Smooth muscle cell (in vitro differentiated cells): ENCODE data around the gene CSNK1A1. TPM values are rescaled to one million over a fixed set of nuclear protein-coding genes. Genes with fewer than 3 reads are reported as not detected.

ENCODE experiments used
- DNase-seq: peaks from one replicate; lab custom pipeline; 2025; ENCODE audit not compliant: unreplicated experiment; lab: John Stamatoyannopoulos, UW
- H2AFZ ChIP-seq: fragments of 200-600 bp; sonication (generic); 2 replicates; pipeline ENCODE4 v1.6.0; 2016; ENCODE audit warnings: antibody characterized with exemption, low read depth, mild to moderate bottlenecking
- H3F3A ChIP-seq: fragments of 200-600 bp; sonication (generic); 2 replicates; pipeline ENCODE4 v1.6.0; 2017; ENCODE audit warnings: antibody characterized with exemption, low read depth
- H3K27ac ChIP-seq: fragments of 200-600 bp; sonication (generic); 2 replicates; pipeline ENCODE4 v1.5.1; 2016; ENCODE audit warnings: low read depth, mild to moderate bottlenecking
- H3K27me3 ChIP-seq: fragments of 200-600 bp; sonication (generic); 2 replicates; pipeline ENCODE4 v1.6.1; 2016; ENCODE audit warnings: low read depth, mild to moderate bottlenecking
- H3K36me3 ChIP-seq: fragments of 200-600 bp; sonication (generic); 2 replicates; pipeline ENCODE4 v1.5.1; 2016; ENCODE audit warnings: low read depth
- H3K4me1 ChIP-seq: fragments of 200-600 bp; sonication (generic); 2 replicates; pipeline ENCODE4 v1.5.1; 2016; ENCODE audit warnings: low read depth
- H3K4me2 ChIP-seq: fragments of 200-600 bp; sonication (generic); 2 replicates; pipeline ENCODE4 v1.6.0; 2016; ENCODE audit warnings: mild to moderate bottlenecking
- H3K4me3 ChIP-seq: fragments of 200-600 bp; sonication (generic); 2 replicates; pipeline ENCODE4 v1.5.1; 2016; ENCODE audit warnings: mild to moderate bottlenecking
- H3K79me2 ChIP-seq: fragments of 200-600 bp; sonication (generic); 2 replicates; pipeline ENCODE4 v1.6.0; 2016; ENCODE audit warnings: low read depth, mild to moderate bottlenecking
- H3K9ac ChIP-seq: fragments of 200-600 bp; sonication (generic); 2 replicates; pipeline ENCODE4 v1.6.0; 2016; ENCODE audit warnings: low read depth
- H3K9me3 ChIP-seq: fragments of 200-600 bp; sonication (generic); replicated peaks from 2 replicates; pipeline ENCODE4 v1.5.1; 2016; ENCODE audit warnings: low read depth
- H4K20me1 ChIP-seq: fragments of 200-600 bp; sonication (generic); 2 replicates; pipeline ENCODE4 v1.6.0; 2016; ENCODE audit warnings: low read depth
- CTCF ChIP-seq: fragments of 200-600 bp; sonication (generic); IDR thresholded peaks from 2 replicates; pipeline ENCODE4 v1.5.1; 2017; ENCODE audit warnings: borderline replicate concordance, mild to moderate bottlenecking, antibody characterized with exemption; ENCODE audit not compliant: insufficient read depth, poor library complexity, severe bottlenecking
- whole genome bisulfite sequencing: methylation state at CpG from one replicate; pipeline ENCODE4 v1.1.7; 2016; ENCODE audit warnings: low lambda C conversion rate; 5-methylcytosine and 5-hydroxymethylcytosine counted together
- polyA plus RNA-seq: library from polyadenylated mRNA; unstranded; fragments of >200 nt; fragmentation: Nextera tagmentation; extraction: Ambion mirVana; gene quantifications from 2 replicates; pipeline ENCODE4 v1.2.1, GENCODE V29; 2016
- total RNA-seq: library from RNA; depleted of rRNA; stranded (reverse); fragments of >200 nt; gene quantifications from 2 replicates; pipeline ENCODE4 v1.2.3, GENCODE V29; 2014

The CSNK1A1 gene
- total and polyA plus RNA-seq, 2 experiments from 2014 or later: 129 to 294 TPM

- TF ChIP-seq CTCF: no peak
- H3K9me3 ChIP-seq: no peaks in the 10 kb centered on the region
- H2AFZ ChIP-seq: no peak overlapping the region
- no peak overlapping the region for H3K9ac ChIP-seq
- no peaks in the 10 kb centered on the region for H3K27me3 ChIP-seq
- peaks cover 41% of the 10 kb centered on the region for H3F3A ChIP-seq
- WGBS: 86% methylated on average over 6 of the region's 6 CpGs
- DNase-seq: no peak
- H3K36me3 ChIP-seq: peaks cover 5% of the 10 kb centered on the region
- H3K4me1 ChIP-seq: peaks cover 7% of the 10 kb centered on the region
- peak overlapping the region; percentile 100 for H3K27ac ChIP-seq
- H3K4me2 ChIP-seq: no peak overlapping the region
- H3K4me3 ChIP-seq: no peak overlapping the region
- peaks cover 4% of the 10 kb centered on the region for H3K79me2 ChIP-seq
- H4K20me1 ChIP-seq: no peaks in the 10 kb centered on the region
These were observed 60.4 kb downstream of the CSNK1A1 start for GRCh38 chr5:149490599-149491485.

GRCh38 chr5:149489605-149490037, 61.6 kb downstream of the CSNK1A1 start:
- 44% methylated on average over 7 of the region's 7 CpGs for WGBS
- H2AFZ ChIP-seq: no peak overlapping the region
- TF ChIP-seq CTCF: no peak
- H3K27ac ChIP-seq: peak overlapping the region; percentile 100
- H3K4me3 ChIP-seq: no peak overlapping the region
- no peaks in the 10 kb centered on the region for H4K20me1 ChIP-seq
- H3K9me3 ChIP-seq: no peaks in the 10 kb centered on the region
- peaks cover under 1% of the 10 kb centered on the region for H3K36me3 ChIP-seq
- peak overlapping the region; percentile 17 for H3K4me2 ChIP-seq
- peak overlapping the region; percentile 3 for H3K9ac ChIP-seq
- H3K27me3 ChIP-seq: no peaks in the 10 kb centered on the region
- peaks cover 12% of the 10 kb centered on the region for H3K4me1 ChIP-seq
- H3F3A ChIP-seq: peaks cover 38% of the 10 kb centered on the region
- no peak for DNase-seq
- H3K79me2 ChIP-seq: no peaks in the 10 kb centered on the region

GRCh38 chr5:149488645-149489306, 62.5 kb downstream of the CSNK1A1 start:
- 79% methylated on average over 19 of the region's 19 CpGs for WGBS
- Histone ChIP-seq H3K27me3 (no peaks in the 10 kb centered on the region), H3K27ac (peak overlapping the region; percentile 100), H3K4me2 (no peak overlapping the region), H3F3A (peaks cover 36% of the 10 kb centered on the region), H2AFZ (no peak overlapping the region), H4K20me1 (no peaks in the 10 kb centered on the region), H3K9me3 (no peaks in the 10 kb centered on the region), H3K9ac (no peak overlapping the region), H3K4me3 (no peak overlapping the region), H3K79me2 (no peaks in the 10 kb centered on the region), H3K36me3 (no peaks in the 10 kb centered on the region), H3K4me1 (peaks cover 12% of the 10 kb centered on the region)
- DNase-seq: no peak
- no peak for TF ChIP-seq CTCF
